Stimulated activated CD8-positive, alpha-beta memory T cell treated with anti-CD3 and anti-CD28 coated beads, Interleukin-15, amount 100 ng/mL, for 48 hours (primary cell): Measurements from ENCODE around the gene C16orf54.
"Not testable (repeated sequence)": the region's sequence is repeated elsewhere in the genome, so short reads cannot be mapped to it uniquely, and the experiment has no call there.

Experiments used
- DNase-seq, 2 donors: peaks; one replicate each; pipeline ENCODE4 v3.0.0-alpha.2; 2020; ENCODE audit warnings: low read depth in 2 of 2

The C16orf54 gene, protein sequence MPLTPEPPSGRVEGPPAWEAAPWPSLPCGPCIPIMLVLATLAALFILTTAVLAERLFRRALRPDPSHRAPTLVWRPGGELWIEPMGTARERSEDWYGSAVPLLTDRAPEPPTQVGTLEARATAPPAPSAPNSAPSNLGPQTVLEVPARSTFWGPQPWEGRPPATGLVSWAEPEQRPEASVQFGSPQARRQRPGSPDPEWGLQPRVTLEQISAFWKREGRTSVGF

DNA sequence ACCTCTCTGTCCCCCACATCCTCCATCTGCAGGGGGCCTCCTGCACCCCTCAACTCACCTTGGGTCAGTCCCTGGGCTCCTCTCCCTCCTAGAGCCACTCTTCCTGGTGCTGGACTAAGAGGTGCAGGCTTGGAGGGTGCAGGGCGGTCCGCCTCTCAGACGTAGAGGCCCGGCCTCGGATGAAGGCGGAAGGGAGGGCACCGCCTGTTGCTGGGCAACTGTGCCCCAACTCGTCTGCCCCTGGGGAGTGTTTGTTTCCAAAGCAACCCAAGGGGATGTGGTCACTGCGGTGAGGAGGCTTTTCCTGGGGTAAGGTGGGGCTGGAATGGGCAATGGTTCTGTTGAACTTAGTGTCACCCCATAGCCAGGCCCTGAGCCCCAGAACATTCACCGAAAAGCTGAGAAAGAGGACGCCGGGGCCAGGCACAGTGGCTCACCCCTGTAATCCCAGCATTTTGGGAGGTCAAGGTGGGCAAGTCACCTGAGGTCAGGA lies at the start of gene C16orf54:
C16orf54 (minus strand) TSS at position 138 of the 493 bp plus-strand sequence. CDS start 1,039 bp downstream, outside the sequence.
- peak; percentile 86 to 87 for DNase-seq

DNA sequence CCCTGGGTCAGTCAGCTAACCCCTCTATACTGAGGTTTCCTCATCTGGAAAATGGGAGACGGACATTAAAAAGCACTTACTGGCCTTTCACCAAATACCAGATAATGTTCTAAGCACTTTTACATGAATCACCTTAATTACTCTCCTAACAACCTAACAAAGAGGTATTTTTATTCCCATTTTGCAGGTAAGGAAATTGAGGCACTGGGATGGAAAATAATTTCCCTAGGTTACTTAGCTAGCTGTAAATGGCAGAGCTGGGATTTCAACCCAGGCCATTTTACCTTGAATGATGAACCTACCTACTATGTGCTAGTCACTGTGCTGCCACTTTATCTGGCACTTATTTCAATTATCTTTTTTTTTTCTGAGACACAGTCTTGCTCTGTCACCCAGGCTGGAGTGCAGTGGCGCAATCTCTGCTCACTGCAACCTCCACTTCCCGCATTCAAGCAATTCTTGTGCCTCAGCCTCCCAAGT lies 48.5 kb upstream of the C16orf54 start:
- no peak for DNase-seq

- not testable (repeated sequence) for DNase-seq
Observed at GRCh38 chr16:29793153-29793552, 47.4 kb upstream of the C16orf54 start.

DNA sequence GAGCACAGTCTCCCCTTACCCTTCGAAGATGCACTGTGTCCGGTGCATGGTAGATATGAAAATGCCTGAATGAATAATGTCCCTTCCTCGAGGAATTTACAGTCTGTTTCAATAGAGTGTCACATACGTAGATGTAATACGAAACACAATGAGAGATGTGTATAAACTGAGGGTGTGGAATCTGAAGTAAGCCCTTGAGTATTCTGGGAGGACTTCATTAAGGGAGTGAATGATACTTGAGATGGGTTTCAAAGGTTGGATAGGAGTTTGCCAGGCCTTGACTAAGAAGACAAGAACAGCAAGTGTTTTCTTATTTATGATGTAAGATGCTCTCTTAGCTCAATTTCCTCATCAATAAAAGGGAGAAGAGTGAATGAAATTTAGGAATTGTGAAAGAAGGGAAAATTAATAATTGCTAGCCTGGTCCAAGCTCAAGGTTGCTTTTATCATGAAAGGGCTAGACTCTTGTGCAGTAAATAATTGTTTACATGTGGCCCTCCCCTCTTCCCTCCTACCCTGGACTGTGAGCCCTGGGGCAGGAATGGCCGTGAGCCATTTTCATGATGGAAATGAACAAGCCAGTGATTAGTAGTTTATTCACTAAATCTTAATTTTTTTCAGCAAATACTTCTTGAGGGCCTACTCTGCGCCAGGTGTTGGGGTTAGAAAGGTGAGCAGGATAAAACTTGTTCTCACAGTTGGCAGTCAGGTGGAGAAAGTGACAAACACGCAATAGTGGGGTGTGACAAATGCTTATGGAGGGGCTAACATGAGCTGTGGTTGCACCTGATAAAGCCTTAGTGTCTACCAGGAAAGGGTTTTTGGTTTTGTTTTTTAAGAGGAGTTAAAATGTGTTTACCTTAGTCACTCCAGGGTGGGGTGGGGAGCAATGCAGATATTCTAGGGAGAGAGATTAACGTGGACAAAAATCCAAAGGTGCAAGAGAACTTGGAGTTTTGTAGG lies 46.3 kb upstream of the C16orf54 start:
- no peak for DNase-seq

GRCh38 chr16:29790949-29791844 lies 45.4 kb upstream of the C16orf54 start:
- no peak for DNase-seq

DNA sequence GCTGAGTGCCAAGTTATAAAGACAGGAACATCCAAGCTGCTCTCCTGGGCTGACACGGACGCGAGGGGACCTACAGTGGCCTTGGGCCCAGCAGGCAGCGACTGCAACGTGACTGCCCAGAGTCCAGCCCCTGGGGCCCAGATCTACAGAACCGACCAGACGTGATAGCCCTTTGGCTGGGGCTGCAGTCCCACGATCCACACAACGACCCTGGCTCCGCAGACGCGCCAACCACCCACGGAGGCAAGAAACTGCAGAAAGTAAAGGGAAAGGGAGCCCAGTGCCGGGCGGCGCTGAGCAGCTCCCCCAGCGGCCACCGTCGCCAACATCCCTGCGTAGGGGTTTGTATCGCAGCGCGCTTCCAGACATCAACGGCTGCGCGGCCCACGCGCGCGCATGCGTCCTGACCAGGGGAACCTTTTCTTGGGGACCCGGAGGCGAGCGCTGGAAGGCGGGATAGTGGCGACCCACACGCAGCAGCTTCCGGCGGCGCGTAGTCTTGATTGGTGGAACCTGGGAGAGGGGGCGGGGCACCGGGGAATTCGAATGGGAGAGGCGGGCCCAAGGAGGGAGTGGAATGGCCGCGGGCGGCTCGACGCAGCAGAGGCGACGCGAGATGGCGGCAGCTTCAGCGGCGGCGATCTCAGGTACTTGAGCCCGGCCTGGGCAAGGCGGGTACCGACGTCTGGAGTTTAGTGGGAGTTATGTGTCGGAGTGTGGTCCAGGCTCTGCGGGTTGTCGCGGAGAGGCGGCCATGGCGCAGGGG lies 44.6 kb upstream of the C16orf54 start, which contains the start of gene KIF22:
KIF22 (plus strand) TSS at position 569 of the 766 bp plus-strand sequence; CDS start at position 578, 9 bp downstream.
- peak; percentile 100 for DNase-seq

DNA sequence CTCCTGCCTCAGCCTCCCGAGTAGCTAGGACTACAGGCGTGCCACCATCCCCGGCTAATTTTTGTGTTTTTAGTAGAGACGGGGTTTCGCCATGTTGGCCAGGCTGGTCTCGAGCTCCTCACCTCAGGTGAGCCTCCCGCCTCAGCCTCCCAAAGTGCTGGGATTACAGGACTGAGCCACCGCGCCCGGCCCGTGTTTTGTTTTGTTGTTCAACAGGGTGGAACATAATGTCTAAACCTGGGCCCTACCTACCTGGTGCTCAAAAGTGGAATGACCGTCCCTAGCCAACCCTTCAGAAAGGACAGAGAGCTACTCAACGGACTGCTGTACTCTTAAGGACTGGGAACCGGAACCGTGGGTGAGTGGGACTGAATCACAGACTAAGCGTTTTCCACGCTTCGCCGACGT lies 44.0 kb upstream of the C16orf54 start:
- DNase-seq = no peak

GRCh38 chr16:29787155-29787554 lies 41.4 kb upstream of the C16orf54 start:
- not testable (repeated sequence) for DNase-seq

GRCh38 chr16:29784901-29785500 lies 39.2 kb upstream of the C16orf54 start:
- peak; percentile 53 to 64 for DNase-seq

- DNase-seq = peak in 1 of 2 donors; percentile 26
Observed at GRCh38 chr16:29784157-29784556, 38.4 kb upstream of the C16orf54 start.

GRCh38 chr16:29783094-29783953 lies 37.5 kb upstream of the C16orf54 start:
- DNase-seq = not testable (repeated sequence)

DNA sequence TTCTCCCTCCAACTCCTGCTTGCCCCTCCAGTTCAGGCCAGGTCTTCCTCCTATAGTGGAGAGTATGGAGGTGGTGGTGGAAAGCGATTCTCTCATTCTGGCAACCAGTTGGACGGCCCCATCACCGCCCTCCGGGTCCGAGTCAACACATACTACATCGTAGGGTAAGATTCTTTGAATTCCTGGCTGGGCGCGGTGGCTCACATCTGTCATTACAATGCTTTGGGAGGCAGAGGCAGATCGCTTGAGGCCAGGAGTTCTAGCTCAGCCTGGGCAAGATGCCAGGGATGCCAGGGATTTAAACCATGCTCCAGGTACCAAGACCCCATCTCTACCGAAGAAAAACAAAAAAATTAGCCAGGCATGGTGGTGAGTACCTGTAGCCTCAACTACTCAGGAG lies 33.7 kb upstream of the C16orf54 start:
- DNase-seq = no peak

DNA sequence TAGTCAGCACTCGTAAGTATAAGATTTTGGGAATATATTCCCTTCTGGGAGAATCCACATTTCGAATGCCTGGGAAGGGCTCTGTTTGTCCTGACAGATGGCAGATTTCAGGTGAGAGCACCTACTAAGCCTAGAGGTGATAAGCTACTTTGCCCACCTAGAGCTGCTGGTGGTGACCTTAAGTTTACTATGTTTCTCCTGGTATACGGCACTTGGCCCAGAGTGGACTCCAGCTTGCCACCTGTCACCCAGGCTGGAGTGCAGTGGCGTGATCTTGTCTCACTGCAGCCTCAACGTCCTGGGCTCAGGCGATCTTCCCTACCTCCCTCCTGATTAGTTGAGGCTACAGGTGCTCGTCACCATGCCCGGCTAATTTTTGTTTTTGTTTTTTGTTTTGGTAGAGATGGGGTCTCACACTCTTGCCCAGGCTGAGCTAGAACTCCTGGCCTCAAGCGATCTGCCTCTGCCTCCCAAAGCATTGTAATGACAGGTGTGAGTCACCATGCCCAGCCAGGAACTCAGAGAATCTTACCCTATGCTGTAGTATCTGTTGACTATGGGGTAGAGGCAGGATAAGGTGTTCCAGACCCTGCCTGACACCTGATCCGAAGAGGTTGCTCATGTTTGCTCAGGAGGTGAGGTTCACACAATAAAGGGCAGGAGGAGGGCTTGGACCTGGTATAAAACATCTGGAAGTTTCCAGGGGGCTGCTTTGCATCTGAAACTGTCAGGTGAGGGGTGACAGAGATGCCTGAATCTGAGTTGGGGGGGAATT lies 32.0 kb upstream of the C16orf54 start, which contains the start of gene ZG16:
ZG16 (plus strand) TSS at position 681 of the 775 bp plus-strand sequence. CDS start 1,011 bp downstream, outside the sequence.
- no peak for DNase-seq

GRCh38 chr16:29775742-29776408 lies 30.1 kb upstream of the C16orf54 start:
- DNase-seq = no peak

- DNase-seq = no peak
Observed at GRCh38 chr16:29774730-29775129, 28.9 kb upstream of the C16orf54 start.

DNA sequence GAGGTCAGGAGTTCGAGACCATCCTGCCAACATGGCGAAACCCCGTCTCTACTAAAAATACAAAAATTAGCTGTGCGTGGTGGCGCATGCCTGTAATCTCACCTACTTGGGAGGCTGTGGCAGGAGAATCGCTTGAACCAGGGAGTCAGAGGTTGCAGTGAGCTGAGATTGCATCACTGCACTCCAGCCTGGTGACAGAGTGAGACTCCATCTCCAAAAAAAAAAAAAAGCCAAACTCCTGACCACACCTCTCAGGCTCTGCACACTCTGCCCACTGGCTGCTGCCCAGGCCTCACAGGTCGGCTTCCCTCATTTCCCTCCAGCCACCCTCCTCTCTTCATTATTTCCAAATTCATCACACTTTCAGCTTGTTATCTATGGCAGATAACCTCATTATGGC lies 26.5 kb upstream of the C16orf54 start:
- not testable (repeated sequence) for DNase-seq

- DNase-seq = no peak
Observed at GRCh38 chr16:29770250-29770929, 24.6 kb upstream of the C16orf54 start.
